ENCODE data around the gene EEF1G. TPM values are rescaled to one million over a fixed set of nuclear protein-coding genes. Genes with fewer than 3 reads are reported as not detected.
"Not testable (repeated sequence)": the region's sequence is repeated elsewhere in the genome, so short reads cannot be mapped to it uniquely, and the experiment has no call there.

Gene EEF1G
- total RNA-seq, 6 experiments from 2014 or later = 442 to 450 (median 449) TPM

DNA sequence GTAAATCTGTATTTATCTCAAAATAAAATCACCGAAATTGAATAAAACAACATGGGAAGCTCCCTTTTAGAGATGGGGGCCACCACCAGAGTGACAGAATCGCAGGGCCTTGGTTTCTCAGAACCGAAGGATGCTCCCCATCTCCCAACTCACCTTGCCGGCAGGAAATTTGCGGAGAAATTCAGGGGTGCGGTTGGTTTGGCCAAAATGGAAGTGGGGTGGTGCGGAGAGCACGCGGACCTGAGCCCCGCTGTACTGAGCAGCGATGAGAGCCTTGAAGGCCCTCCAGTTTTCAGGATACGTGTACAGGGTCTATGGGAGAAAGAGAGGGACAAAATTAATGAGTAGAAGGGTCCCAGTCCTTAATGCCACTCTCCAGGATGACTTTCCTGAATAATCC is 1.3 kb downstream of the EEF1G start:
- WGBS (ENCODE audit: insufficient coverage, low coverage, low lambda C conversion rate, missing lambda C conversion rate) = 77% methylated on average over 12 of the region's 12 CpGs
- TF ChIP-seq, protein P1, sequence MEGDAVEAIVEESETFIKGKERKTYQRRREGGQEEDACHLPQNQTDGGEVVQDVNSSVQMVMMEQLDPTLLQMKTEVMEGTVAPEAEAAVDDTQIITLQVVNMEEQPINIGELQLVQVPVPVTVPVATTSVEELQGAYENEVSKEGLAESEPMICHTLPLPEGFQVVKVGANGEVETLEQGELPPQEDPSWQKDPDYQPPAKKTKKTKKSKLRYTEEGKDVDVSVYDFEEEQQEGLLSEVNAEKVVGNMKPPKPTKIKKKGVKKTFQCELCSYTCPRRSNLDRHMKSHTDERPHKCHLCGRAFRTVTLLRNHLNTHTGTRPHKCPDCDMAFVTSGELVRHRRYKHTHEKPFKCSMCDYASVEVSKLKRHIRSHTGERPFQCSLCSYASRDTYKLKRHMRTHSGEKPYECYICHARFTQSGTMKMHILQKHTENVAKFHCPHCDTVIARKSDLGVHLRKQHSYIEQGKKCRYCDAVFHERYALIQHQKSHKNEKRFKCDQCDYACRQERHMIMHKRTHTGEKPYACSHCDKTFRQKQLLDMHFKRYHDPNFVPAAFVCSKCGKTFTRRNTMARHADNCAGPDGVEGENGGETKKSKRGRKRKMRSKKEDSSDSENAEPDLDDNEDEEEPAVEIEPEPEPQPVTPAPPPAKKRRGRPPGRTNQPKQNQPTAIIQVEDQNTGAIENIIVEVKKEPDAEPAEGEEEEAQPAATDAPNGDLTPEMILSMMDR (IDR thresholded peaks at IDR 0.05) = no peak
- no peak for TF ChIP-seq POLR2A (IDR thresholded peaks at IDR 0.05)
- intact Hi-C loops (cut with DNase I) = no loop called here
- Histone ChIP-seq H3K9me3 (no peaks in the 10 kb centered on the region), H3K4me1 (peaks cover 0 to 26% (median 0%) of the 10 kb centered on the region in 4 donors), H3K36me3 (peaks cover 0 to 57% (median 24%) of the 10 kb centered on the region in 4 donors), H3K4me3 (peak overlapping the region; percentile 74 to 94 (median 86)), H3K27ac (peak overlapping the region in 1 of 3 donors; percentile 47), H3K27me3 (no peaks in the 10 kb centered on the region)
- ATAC-seq (no peak), DNase-seq (peak in 1 of 3 donors; percentile 35)

DNA sequence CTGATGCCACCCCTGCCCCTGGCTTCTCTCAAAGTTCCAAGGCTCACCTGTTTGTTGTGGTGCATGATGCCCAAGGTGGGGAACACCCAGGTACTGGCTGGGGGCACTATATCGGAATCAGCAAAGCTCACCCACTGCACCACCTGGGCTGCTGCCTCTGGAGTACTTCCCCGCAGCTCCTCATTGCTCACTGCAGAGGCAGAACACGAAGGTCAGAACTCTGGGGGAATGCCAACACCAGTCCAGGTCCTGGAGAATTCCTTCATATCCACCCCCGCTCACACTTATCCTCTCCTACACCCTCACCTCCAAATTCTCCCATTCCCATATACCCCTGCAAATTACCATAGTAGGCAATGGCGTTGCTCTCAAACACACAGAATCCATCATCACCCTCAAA is 2.2 kb downstream of the EEF1G start:
- DNase-seq = peak in 1 of 3 donors; percentile 5
- peaks cover 0 to 63% (median 30%) of the 10 kb centered on the region in 4 donors for H3K36me3 ChIP-seq
- H3K4me3 ChIP-seq = not testable (repeated sequence)

DNA sequence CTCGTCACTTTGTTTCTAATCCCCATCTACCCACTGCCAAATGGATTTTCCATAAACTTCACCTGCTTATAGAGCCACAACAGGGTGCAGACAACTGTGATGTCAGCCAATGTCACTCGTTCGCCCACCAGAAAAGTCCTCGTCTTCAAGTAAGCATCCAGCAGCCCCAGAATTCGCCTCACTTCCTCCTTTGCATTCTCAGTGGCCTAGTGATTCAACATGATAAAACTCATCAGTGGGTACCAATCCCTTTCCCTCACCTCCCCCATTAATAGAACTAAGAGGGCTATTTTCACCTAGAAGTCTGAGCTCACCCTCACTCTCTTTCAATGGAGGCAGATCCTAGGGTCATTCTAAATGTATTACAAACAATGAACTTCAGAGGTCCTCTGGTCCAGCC is 2.8 kb downstream of the EEF1G start:
- H3K9me3 ChIP-seq; H3K27ac ChIP-seq; DNase-seq; intact Hi-C loops (cut with DNase I); ATAC-seq; H3K4me3 ChIP-seq; H3K27me3 ChIP-seq: not testable (repeated sequence)
- peaks cover 0 to 36% (median 5%) of the 10 kb centered on the region in 4 donors for H3K4me1 ChIP-seq
- 87% methylated on average over 4 of the region's 5 CpGs for WGBS (ENCODE audit: insufficient coverage, low coverage, low lambda C conversion rate, missing lambda C conversion rate)
- peaks cover 0 to 63% (median 33%) of the 10 kb centered on the region in 4 donors for H3K36me3 ChIP-seq

More for the DNA sequence above, 2.2 kb downstream of the EEF1G start:
- H3K9me3 ChIP-seq; H3K27ac ChIP-seq; ATAC-seq; intact Hi-C loops (cut with DNase I); H3K27me3 ChIP-seq: not testable (repeated sequence)
- H3K4me1 ChIP-seq = peaks cover 0 to 30% (median 2%) of the 10 kb centered on the region in 4 donors
- WGBS (ENCODE audit: insufficient coverage, low coverage, low lambda C conversion rate, missing lambda C conversion rate) = 77% methylated on average over 4 of the region's 5 CpGs

DNA sequence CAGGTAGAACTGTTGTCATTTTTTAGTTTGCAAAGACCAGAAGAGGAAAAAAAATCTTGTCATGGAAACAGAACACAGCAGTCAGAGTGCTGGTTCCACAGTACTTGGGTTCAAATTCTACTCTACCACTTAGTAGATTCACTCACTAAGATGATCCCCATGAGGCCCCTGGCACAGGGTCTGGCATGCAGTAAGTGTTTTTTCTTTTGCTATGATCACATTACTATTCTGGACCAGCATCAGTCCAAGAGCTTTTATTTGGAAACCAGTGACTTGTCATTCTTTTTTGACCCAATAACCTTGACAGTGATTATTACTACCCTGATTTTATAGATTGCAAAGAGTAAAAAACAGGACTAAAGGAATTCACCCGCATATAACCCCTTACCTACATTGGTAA is 4.1 kb downstream of the EEF1G start:
- no peaks in the 10 kb centered on the region for H3K27me3 ChIP-seq

DNA sequence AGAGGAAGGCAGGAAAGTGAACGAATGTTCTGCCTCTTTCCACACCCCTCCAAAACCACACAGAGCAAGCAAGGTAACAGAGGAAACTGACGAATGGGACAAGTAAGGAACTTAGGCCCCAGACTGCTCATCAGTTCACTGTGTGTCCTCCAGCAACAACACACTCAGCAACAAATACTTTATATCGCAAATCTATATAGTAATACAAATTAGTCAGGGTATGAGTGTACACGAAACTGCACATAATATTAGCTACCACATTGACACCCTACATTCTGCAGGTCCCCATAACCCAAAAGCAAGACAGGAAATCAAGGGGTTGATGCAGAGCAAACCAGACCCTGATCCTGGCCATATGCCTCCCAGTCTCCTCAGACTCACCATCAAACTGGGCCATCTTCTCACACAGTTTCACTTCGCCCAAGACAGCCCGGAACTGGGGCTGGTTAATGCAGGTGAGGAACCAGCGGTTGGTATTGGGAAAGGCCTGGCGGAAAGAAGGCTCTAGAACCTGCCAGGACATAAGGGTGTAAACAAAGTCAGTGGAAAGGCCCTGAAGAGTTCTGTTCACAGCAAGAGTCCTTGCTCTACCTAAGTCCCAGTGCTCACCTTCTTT is 6.6 kb downstream of the EEF1G start:
- intact Hi-C loops (cut with DNase I) = no loop called here
- no peak for TF ChIP-seq POLR2A (IDR thresholded peaks at IDR 0.05)
- TF ChIP-seq, protein P1 (IDR thresholded peaks at IDR 0.05) = no peak
- Histone ChIP-seq H3K27ac (no peak overlapping the region), H3K4me3 (no peak overlapping the region), H3K27me3 (no peaks in the 10 kb centered on the region), H3K4me1 (peaks cover 0 to 31% (median 13%) of the 10 kb centered on the region in 4 donors), H3K9me3 (no peaks in the 10 kb centered on the region), H3K36me3 (peaks cover 0 to 76% (median 41%) of the 10 kb centered on the region in 4 donors)
- ATAC-seq (peak in 1 of 4 donors; percentile 22), DNase-seq (peak in 1 of 3 donors; percentile 20)
- 59% methylated on average over 4 of the region's 8 CpGs for WGBS (ENCODE audit: insufficient coverage, low coverage, low lambda C conversion rate, missing lambda C conversion rate)

More for the DNA sequence above, 4.1 kb downstream of the EEF1G start:
- intact Hi-C loops (cut with DNase I) = no loop called here
- peaks cover 0 to 39% (median 11%) of the 10 kb centered on the region in 4 donors for H3K4me1 ChIP-seq
- WGBS (ENCODE audit: insufficient coverage, low coverage, low lambda C conversion rate, missing lambda C conversion rate) = 64% methylated on average over 1 of the region's 1 CpG
- no peak for ATAC-seq
- peaks cover 0 to 66% (median 35%) of the 10 kb centered on the region in 4 donors for H3K36me3 ChIP-seq
- no peak overlapping the region for H3K4me3 ChIP-seq
- DNase-seq = no peak
- H3K9me3 ChIP-seq = no peaks in the 10 kb centered on the region
- H3K27ac ChIP-seq = no peak overlapping the region
- TF ChIP-seq, protein P1 (IDR thresholded peaks at IDR 0.05) = no peak
- TF ChIP-seq POLR2A (IDR thresholded peaks at IDR 0.05) = no peak
